HepG2 (cell line): Measurements from ENCODE around the gene GMPPA. TPM values are rescaled to one million over a fixed set of nuclear protein-coding genes. Genes with fewer than 3 reads are reported as not detected.
A peak's percentile ranks its signal among the peaks of the same experiment; 100 is the strongest.

ENCODE experiments used
- BHLHE40 ChIP-seq: IDR thresholded peaks from 2 replicates; pipeline ENCODE4 v1.6.1; 2011; ENCODE audit warnings: low read length, improper control_type of control experiment
- CCAR2 ChIP-seq: fragments of 200-400 bp; formaldehyde crosslinking; optimal IDR thresholded peaks from 2 replicates; pipeline ENCODE3; 2018; ENCODE audit warnings: low read depth, mild to moderate bottlenecking, low read length, moderate library complexity
- MAX ChIP-seq: IDR thresholded peaks from 2 replicates; pipeline ENCODE4 v1.6.1; 2012; ENCODE audit warnings: inconsistent platforms
- MTA3 ChIP-seq: sonication (generic); formaldehyde crosslinking; IDR thresholded peaks from 2 replicates; pipeline ENCODE4 v1.4.0; 2020; ENCODE audit warnings: missing genetic modification reagents
- PHF21A ChIP-seq: sonication (generic); formaldehyde crosslinking; IDR thresholded peaks from 2 replicates; pipeline ENCODE4 v1.5.0; 2020; ENCODE audit warnings: mild to moderate bottlenecking, missing genetic modification reagents
- POLR2AphosphoS2 ChIP-seq: IDR thresholded peaks from 2 replicates; pipeline ENCODE4 v1.6.1; 2011; ENCODE audit warnings: low read depth, low read length, improper control_type of control experiment
- POLR2AphosphoS5 ChIP-seq: IDR thresholded peaks from 2 replicates; pipeline ENCODE4 v1.6.1; 2012; ENCODE audit warnings: low read depth, low read length
- RELA ChIP-seq: sonication (generic); formaldehyde crosslinking; IDR thresholded peaks from 2 replicates; pipeline ENCODE4 v1.4.0; 2020; ENCODE audit warnings: missing genetic modification reagents
- THAP11 ChIP-seq: IDR thresholded peaks from 2 replicates; pipeline ENCODE4 v1.6.1; 2016; ENCODE audit warnings: missing biosample characterization, missing genetic modification reagents
- ZBTB14 ChIP-seq: sonication (generic); formaldehyde crosslinking; IDR thresholded peaks from 2 replicates; pipeline ENCODE4 v1.4.0; 2020; ENCODE audit warnings: missing genetic modification reagents
- ZNF260 ChIP-seq: sonication (generic); formaldehyde crosslinking; IDR thresholded peaks from 2 replicates; pipeline ENCODE4 v1.4.0; 2020; ENCODE audit warnings: missing genetic modification reagents, low read depth, mild to moderate bottlenecking, borderline replicate concordance
- ZNF567 ChIP-seq: sonication (generic); formaldehyde crosslinking; IDR thresholded peaks from 2 replicates; pipeline ENCODE4 v1.8.1; 2023; ENCODE audit warnings: mild to moderate bottlenecking, missing genetic modification reagents, borderline replicate concordance
- ZNF652 ChIP-seq: IDR thresholded peaks from 2 replicates; pipeline ENCODE4 v1.6.1; 2016; ENCODE audit warnings: low read depth, borderline replicate concordance
- ZNF672 ChIP-seq: sonication (generic); formaldehyde crosslinking; IDR thresholded peaks from 2 replicates; pipeline ENCODE4 v1.8.1; 2022; ENCODE audit warnings: missing genetic modification reagents
- ZNF737 ChIP-seq: sonication (generic); formaldehyde crosslinking; IDR thresholded peaks from 2 replicates; pipeline ENCODE4 v1.5.0; 2020; ENCODE audit warnings: missing genetic modification reagents, mild to moderate bottlenecking, borderline replicate concordance
- ZSCAN20 ChIP-seq: sonication (generic); formaldehyde crosslinking; IDR thresholded peaks from 2 replicates; pipeline ENCODE4 v1.4.0; 2020; ENCODE audit warnings: missing genetic modification reagents, mild to moderate bottlenecking, borderline replicate concordance
- ZSCAN21 ChIP-seq: sonication (generic); formaldehyde crosslinking; IDR thresholded peaks from 2 replicates; pipeline ENCODE4 v1.8.0; 2022; ENCODE audit warnings: mild to moderate bottlenecking, missing genetic modification reagents, moderate library complexity, borderline replicate concordance
- polyA plus RNA-seq, 8 experiments: library from polyadenylated mRNA; depleted of rRNA in 3 of 8; stranded (reverse) in 7 of 8; unstranded in 1 of 8; fragments of >200 nt; fragmentation: Illumina TruSeq in 4 of 8; extraction: Trizol in 4 of 8; gene quantifications; 2 replicates each; pipeline versions ENCODE4 v1.2.1 to v1.2.3, GENCODE V29; 2011 to 2016; ENCODE audit warnings: low read depth in 4 of 8, missing spikeins in 1 of 8, mixed read lengths in 1 of 8; ENCODE audit not compliant: insufficient read depth in 1 of 8
- total RNA-seq, 5 experiments: library from RNA; depleted of rRNA; stranded (reverse); fragments of >200 nt; fragmentation: Illumina TruSeq; extraction: Trizol; gene quantifications; 2 replicates each; pipeline ENCODE4 v1.2.3, GENCODE V29; 2016; ENCODE audit warnings: low read depth in 1 of 5
- TF ChIP-seq, protein P1 (sequence below): sonication (generic); formaldehyde crosslinking; IDR thresholded peaks from 2 replicates; pipeline ENCODE4 v1.5.0; 2020; ENCODE audit warnings: mild to moderate bottlenecking, missing genetic modification reagents
- TF ChIP-seq, protein P2 (sequence below): sonication (generic); formaldehyde crosslinking; IDR thresholded peaks from 2 replicates; pipeline ENCODE4 v1.8.1; 2023; ENCODE audit warnings: mild to moderate bottlenecking, inconsistent platforms, moderate library complexity, missing genetic modification reagents, borderline replicate concordance
- TF ChIP-seq, protein P3 (sequence below): sonication (generic); formaldehyde crosslinking; IDR thresholded peaks from 2 replicates; pipeline ENCODE4 v1.4.0; 2020; ENCODE audit warnings: missing genetic modification reagents, borderline replicate concordance
- TF ChIP-seq, protein P4 (sequence below): sonication (generic); formaldehyde crosslinking; IDR thresholded peaks from 2 replicates; pipeline ENCODE4 v1.4.0; 2020; ENCODE audit warnings: mild to moderate bottlenecking, missing genetic modification reagents

Gene GMPPA
- total and polyA plus RNA-seq, 2 of the 13 experiments (the other 11 are each of a cell fraction or from before 2014, with no cell fraction given): 81.1 to 106 TPM

DNA sequence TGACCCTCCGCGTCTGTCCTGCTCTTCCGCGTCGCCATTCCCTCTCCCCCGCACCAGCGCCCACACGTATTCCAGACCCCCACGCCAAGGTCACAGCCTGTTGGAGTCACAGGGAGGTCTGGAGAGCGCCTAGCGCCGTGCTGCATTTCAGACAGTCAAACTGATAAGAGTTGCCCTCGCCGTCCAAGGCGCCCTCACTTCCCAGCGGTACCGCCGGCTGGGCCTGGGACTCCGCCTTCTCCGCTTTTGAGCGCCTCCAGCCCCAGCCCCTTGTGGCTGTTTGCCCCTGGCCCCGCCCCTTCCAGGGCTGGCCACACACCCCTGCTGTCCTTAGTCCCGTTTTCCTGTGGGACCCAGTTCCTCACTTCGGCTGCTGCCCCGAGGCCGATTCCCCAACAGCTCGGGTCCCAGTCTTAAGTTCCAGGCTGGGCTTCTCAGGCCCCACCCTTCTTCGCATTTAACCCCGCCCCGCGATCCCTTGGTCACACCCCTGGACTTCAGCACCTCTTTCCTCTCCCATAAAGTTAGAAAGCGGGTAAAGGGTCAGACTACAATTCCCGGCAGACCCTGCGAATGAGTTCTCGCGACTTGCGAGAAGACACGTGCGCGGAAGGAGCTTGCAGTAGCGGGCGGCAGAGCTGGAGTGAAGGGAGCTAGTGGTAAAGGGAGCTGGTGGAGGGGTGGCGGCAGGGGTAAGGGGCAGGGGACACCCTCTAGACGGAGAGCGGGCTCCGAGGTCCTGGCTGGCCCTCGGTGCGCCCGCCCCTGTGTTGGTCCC, at the start of gene GMPPA (continued):
- no peak for TF ChIP-seq POLR2AphosphoS2
- peak; percentile 83 for TF ChIP-seq MAX
- TF ChIP-seq ZSCAN20 (CRISPR knock-in tag): peak; percentile 24; the same call in 1 of the 2 replicates
- TF ChIP-seq MTA3 (CRISPR knock-in tag): no peak
- TF ChIP-seq ZNF652 (CRISPR knock-in tag): 0 out of 2 replicates have a peak, but pooled peaks have one; percentile 8
- TF ChIP-seq, protein P1, sequence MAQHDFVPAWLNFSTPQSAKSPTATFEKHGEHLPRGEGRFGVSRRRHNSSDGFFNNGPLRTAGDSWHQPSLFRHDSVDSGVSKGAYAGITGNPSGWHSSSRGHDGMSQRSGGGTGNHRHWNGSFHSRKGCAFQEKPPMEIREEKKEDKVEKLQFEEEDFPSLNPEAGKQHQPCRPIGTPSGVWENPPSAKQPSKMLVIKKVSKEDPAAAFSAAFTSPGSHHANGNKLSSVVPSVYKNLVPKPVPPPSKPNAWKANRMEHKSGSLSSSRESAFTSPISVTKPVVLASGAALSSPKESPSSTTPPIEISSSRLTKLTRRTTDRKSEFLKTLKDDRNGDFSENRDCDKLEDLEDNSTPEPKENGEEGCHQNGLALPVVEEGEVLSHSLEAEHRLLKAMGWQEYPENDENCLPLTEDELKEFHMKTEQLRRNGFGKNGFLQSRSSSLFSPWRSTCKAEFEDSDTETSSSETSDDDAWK (CRISPR knock-in tag): no peak
- TF ChIP-seq CCAR2: no peak
- TF ChIP-seq, protein P2, sequence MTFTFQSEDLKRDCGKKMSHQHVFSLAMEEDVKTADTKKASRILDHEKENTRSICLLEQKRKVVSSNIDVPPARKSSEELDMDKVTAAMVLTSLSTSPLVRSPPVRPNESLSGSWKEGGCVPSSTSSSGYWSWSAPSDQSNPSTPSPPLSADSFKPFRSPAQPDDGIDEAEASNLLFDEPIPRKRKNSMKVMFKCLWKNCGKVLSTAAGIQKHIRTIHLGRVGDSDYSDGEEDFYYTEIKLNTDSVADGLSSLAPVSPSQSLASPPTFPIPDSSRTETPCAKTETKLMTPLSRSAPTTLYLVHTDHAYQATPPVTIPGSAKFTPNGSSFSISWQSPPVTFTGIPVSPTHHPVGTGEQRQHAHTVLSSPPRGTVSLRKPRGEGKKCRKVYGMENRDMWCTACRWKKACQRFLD (CRISPR knock-in tag): peak; percentile 24; the same call in 1 of the 2 replicates
- TF ChIP-seq, protein P3, sequence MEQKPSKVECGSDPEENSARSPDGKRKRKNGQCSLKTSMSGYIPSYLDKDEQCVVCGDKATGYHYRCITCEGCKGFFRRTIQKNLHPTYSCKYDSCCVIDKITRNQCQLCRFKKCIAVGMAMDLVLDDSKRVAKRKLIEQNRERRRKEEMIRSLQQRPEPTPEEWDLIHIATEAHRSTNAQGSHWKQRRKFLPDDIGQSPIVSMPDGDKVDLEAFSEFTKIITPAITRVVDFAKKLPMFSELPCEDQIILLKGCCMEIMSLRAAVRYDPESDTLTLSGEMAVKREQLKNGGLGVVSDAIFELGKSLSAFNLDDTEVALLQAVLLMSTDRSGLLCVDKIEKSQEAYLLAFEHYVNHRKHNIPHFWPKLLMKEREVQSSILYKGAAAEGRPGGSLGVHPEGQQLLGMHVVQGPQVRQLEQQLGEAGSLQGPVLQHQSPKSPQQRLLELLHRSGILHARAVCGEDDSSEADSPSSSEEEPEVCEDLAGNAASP: no peak; the same call in 1 of the 2 replicates
- TF ChIP-seq PHF21A (CRISPR knock-in tag): peak; percentile 80; the same call in 1 of the 2 replicates
- TF ChIP-seq THAP11 (CRISPR knock-in tag): peak; percentile 98
- TF ChIP-seq ZBTB14 (CRISPR knock-in tag): 0 out of 2 replicates have a peak, but pooled peaks have one; percentile 26
- no peak for TF ChIP-seq ZNF260
- TF ChIP-seq POLR2AphosphoS5: peak; percentile 90
- TF ChIP-seq ZNF737: no peak; the same call in 1 of the 2 replicates
- TF ChIP-seq ZSCAN21 (CRISPR knock-in tag): peak; percentile 82
- peak; percentile 75 for TF ChIP-seq BHLHE40
- TF ChIP-seq ZNF672: no peak
- TF ChIP-seq RELA (CRISPR knock-in tag): no peak
- TF ChIP-seq, protein P4, sequence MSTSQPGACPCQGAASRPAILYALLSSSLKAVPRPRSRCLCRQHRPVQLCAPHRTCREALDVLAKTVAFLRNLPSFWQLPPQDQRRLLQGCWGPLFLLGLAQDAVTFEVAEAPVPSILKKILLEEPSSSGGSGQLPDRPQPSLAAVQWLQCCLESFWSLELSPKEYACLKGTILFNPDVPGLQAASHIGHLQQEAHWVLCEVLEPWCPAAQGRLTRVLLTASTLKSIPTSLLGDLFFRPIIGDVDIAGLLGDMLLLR (CRISPR knock-in tag): peak; percentile 10; the same call in 1 of the 2 replicates
- no peak for TF ChIP-seq ZNF567 (CRISPR knock-in tag)
